Activated T-cell treated with anti-CD3 and anti-CD28 coated beads, Interleukin-2, amount 50 U/mL, for 1 hour (primary cell): Measurements from ENCODE around the gene CDH22.

Experiments used
- DNase-seq: peaks from one replicate; pipeline ENCODE4 v3.0.0-alpha.2; 2020

Gene CDH22

GRCh38 chr20:46342451-46343347 is 34.4 kb upstream of the CDH22 start:
- no peak for DNase-seq

GRCh38 chr20:46342010-46342378 is 33.7 kb upstream of the CDH22 start:
- DNase-seq, result no peak

DNA sequence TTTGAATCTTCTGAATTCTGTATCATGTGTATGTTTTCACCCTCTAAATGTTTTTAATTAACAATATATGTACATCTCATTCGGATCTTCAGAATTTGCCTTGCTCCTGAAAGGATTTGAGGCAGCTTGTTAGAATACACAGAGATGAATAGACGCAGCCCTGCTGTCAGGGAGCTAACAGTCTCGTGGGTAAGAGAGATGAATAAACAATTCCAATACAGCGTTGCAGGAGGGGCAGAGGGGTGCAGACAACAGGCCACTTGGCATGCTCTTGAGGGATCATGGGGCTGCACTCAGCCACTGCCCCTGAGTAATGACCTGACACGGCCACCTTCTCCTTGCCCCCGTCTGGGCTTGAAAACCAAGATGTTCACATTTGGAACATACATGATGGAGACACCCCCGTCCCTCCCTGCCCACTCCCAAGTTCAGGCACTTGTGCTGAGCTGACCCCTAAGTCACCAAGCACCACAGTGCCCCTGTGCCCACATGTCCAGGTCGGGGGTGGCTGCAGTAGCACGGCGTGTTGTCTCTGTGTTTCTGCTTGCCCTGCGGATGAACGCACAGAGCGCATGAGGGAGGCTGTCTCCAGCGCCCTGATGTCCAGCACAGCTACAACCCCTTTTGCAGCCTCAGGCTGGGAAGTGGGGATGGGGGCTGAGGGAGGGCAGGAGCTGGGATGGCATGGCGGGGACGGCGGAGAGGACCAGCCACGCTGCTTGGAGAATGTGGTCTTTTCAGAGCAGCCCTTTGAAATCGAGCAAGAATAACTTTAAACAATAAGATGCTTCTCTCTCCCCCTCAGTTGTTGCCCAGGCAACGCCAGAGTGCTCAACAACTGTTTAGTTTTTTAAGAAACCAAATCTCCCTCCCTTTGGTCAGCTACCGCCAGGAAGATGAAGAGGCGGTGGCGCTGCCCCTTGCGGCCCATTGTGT is 33.0 kb upstream of the CDH22 start:
- no peak for DNase-seq

DNA sequence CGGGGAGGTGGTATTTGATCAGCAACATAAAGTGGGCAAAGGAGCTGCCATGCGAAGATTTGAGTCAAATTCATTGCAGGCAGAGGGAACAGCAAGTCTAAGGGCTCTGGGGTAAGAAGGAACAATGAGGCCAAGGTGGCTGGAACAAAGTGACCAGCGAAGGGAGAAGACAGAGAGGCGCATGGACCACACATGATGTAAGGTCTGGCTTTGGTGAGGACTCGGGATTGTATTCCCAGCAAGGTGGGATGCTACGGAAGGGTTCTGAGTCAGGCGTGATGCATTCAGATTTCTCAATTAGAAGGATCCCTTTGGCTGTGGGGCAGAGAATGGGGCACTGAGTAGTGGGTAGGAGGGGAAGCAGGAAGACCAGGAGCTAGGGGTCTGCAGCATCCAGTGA is 30.7 kb upstream of the CDH22 start:
- no peak for DNase-seq

GRCh38 chr20:46336735-46337134 is 28.4 kb upstream of the CDH22 start:
- DNase-seq, result no peak

DNA sequence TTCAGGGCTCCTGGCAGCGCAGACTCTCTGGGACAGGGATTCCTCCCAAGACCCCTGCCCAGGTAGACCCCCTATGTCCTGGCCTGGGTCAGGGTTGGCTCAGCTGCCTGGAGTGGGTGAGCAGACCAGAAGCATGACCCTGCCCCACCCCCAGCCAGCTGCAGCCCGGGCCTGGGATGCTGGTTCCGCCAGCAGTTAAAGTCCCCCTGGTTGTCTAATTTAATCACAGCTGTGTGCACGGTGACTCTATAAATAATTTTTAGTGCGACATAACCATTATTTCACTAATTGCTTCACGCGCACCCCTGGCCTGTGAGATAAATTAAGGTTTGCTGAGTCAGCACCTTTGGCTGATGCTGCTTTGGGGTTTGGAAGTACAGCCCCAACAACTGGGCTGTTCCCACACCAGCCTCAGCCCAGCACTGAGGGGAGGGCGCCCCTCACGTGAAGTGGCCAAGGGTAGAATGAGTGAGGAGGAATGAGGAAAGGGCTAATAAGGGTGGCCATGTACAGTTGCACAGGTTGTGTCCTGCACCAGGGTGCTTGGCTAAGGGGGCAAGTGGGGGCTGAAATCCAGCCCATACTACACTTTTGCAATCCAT is 26.1 kb upstream of the CDH22 start:
- no peak for DNase-seq

GRCh38 chr20:46333161-46333991 is 25.1 kb upstream of the CDH22 start:
- DNase-seq, result no peak

GRCh38 chr20:46332373-46333160 is 24.3 kb upstream of the CDH22 start:
- no peak for DNase-seq

DNA sequence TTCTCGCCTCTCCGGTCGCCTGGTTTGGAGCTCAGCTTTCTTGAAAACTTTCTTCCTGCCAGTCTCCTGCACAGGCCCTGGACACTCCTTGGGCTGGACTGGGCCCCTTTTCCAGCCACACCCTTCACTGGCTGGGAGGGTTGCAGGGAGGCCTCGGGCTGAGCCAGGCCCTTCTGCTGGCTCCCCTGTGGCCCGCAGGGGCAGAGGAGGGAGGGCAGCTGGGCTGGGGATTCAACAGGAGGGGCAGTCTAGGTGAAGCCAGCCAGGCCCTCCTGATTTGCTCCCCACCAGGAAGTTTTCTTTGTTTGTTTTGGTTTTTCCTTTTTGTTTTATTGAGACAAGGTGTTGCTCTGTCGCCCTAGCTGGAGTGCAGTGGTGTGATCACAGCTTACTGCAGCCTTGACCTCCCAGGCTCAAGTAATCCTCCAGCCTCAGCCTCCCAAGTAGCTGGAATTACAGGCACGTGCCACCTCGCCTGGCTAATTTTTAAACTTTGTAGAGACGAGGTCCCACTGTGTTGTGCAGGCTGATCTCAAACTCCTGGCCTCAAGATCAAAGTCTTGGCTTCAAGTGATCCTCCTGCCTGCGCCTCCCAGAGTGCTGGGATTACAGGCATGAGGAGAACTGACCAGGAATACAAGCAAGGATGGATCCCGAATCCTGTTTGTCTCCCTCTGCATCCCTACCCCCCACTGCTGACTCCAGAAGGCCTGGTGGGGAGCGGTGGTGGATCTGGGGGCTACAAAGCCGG is 23.5 kb upstream of the CDH22 start:
- DNase-seq, result no peak

DNA sequence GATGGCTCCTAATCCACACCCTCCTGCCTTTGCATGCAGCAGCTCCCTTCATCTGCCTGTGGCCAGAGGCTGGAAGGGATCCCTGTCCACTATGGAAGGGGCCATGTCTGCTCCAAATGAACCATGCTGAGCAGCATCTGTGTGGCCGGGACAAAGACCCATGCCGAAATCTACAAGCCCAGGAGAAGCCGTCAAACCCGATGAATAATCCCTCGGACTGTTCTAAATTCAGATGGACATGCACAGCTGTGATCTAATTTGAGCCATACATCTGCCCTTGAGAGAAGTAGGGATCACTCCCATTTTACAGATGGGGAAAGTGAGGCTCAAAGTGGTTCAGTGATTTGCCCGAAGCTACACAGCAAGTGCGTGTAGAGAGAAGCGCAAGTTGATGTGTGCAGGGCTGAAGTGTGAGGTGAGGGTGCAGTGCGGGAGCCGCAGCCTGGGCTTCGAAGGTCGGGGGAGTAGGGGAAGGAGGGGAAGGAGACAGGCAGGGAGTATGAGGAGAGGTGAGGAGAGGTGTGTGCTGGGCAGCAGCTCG is 22.6 kb upstream of the CDH22 start:
- no peak for DNase-seq

DNA sequence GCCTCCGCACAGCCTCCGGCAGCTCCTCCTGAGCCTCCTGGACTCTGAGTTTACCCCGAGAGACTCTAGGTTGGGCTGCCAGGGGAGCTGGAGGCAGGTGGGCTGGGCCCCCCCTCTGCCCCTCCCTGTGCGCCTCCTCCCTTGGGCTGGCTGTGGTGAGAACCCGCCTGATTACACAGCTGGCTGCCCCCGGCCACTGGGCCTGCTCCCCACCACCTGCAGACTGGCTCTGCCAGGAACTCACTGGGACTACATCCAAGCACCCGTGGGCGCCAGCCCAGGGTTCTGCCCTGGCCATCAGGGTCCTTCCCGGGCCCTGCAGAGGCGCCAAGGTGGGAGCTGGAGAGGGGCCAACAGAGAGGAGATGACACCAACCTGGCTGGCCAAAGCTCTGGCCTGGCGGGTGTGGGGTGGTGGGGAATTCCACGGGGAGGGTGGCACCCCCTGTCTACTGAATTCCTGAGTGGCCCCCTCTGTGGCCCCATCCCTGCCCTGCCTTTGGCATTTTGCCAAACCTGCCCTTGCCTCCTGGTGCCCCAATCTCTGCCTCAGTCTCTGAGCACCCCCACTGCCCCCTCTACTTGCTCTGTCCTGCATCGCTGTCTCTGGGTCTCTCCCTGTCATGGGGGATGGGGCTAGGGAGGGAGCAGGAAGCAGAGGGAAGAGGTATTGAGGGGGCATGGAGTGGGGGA is 21.9 kb upstream of the CDH22 start:
- no peak for DNase-seq

- no peak for DNase-seq
These were observed 20.0 kb upstream of the CDH22 start for GRCh38 chr20:46328200-46328882.

GRCh38 chr20:46327557-46327956 is 19.3 kb upstream of the CDH22 start:
- no peak for DNase-seq

- DNase-seq, result no peak
These were observed 17.5 kb upstream of the CDH22 start for GRCh38 chr20:46325789-46326188.

DNA sequence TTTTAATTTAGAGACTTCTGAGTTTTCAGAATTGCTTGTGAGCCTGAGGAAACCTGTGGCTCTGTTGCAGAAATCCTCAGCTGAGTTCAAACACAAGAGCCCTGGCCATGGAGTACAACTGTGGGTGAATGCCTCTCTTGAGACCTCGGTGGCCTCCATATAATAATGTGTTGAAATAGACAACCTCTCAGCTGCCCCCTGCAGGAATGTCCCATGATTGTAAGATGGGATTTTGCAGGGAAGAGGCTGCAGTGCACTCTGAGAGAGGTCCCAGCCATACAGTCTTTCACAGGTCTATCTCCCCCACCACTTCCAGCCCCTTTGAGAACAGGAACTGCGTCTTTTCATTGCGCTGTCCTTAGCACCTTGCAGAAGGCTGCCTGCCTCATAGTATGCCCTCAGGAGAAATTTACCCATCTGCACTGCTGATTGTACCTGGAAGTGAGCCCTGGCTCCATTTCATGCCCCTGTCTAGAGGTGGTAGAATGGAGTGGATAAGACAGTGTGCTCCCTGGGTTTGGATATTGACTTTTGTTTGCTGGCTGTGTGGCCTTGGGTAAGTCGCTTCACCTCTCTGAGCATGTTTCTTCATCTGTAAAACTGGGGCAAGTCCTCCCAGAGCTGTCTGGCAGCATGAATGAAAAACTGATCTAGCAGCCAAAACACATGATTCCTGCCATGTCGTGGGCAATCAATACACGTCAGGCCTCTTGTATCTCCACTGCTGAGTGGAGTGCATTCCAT is 16.8 kb upstream of the CDH22 start:
- no peak for DNase-seq

DNA sequence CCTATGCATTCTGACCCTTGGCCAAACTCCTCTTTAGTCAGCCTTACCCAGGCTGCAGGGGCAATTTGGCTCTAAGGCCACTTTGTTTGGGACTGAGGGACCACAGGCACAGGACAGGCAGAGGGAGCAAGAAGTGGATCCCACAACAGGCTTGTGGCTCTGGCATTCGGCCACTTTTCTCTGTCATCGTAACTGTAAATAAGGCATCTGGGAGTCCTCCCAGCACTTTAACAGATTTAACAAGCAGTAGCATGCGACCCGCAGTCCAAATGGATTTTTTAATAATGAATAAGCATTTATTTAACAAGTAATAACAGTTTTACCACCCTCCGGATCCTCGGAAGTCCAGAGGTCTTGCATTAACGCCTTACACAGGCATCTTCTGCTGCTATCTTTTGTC is 16.1 kb upstream of the CDH22 start:
- no peak for DNase-seq

GRCh38 chr20:46323557-46323956 is 15.3 kb upstream of the CDH22 start:
- no peak for DNase-seq

DNA sequence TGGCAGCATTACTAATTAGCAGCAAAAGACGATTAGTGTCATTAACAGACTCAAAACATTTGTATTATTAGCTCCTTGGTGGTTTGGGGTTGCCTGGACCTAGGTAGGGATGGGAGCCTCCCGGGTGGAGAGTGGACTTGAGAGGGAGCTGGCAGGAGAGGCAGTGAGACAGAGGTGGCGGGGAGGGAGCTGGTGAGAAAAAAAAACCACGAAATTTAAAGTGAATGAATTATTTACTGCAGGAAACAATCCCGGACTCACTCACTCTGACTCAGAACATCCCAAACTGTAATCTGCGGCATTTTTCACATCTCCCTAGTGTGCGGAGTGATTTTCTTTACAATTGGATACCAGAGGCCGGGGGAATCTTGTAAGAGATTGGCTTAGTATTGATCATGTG is 14.3 kb upstream of the CDH22 start:
- DNase-seq, result no peak
